Gastroesophageal sphincter (tissue), 3 donors: ENCODE measurements around the gene DNALI1.

Source experiments
- CTCF ChIP-seq, 4 experiments: fragments of 200-600 bp in 2 of 4; fragments of 450-650 bp in 2 of 4; sonication (generic) in 1 of 4; IDR thresholded peaks; one replicate each; pipeline ENCODE4 v1.5.1; 2017 to 2019; ENCODE audit warnings: antibody characterized with exemption in 4 of 4, mild to moderate bottlenecking in 2 of 4, moderate library complexity in 2 of 4
- EP300 ChIP-seq: sonication (generic); formaldehyde crosslinking; IDR thresholded peaks from one replicate; pipeline ENCODE4 v1.6.1; 2017; ENCODE audit warnings: antibody characterized with exemption, mild to moderate bottlenecking
- POLR2A ChIP-seq, 2 donors: fragments of 450-650 bp; IDR thresholded peaks; one replicate each; pipeline ENCODE4 v1.6.1; 2017; ENCODE audit warnings: antibody characterized with exemption in 2 of 2, mild to moderate bottlenecking in 2 of 2, moderate library complexity in 1 of 2
- POLR2AphosphoS5 ChIP-seq: sonication (generic); formaldehyde crosslinking; IDR thresholded peaks from one replicate; pipeline ENCODE4 v1.6.1; 2017; ENCODE audit warnings: antibody characterized with exemption

- TF ChIP-seq POLR2A (IDR thresholded peaks at IDR 0.05) = no peak
- TF ChIP-seq CTCF (IDR thresholded peaks at IDR 0.05) = no peak
- no peak for TF ChIP-seq POLR2AphosphoS5
- TF ChIP-seq EP300 = no peak
Measured at GRCh38 chr1:37549341-37549740, 7.4 kb upstream of the DNALI1 start.
